ENCODE measurements around the gene REL.

The REL gene

GRCh38 chr2:60964651-60965498, 83.5 kb downstream of the REL start:
- DNase-seq (ENCODE audit: low spot score) = no peak

GRCh38 chr2:60965499-60965785, 84.1 kb downstream of the REL start:
- DNase-seq (ENCODE audit: low spot score) = no peak

- DNase-seq (ENCODE audit: low spot score) = no peak
Measured at GRCh38 chr2:60966507-60967405, 85.4 kb downstream of the REL start.

- DNase-seq (ENCODE audit: low spot score) = no peak
Measured at GRCh38 chr2:60972889-60973656, 91.7 kb downstream of the REL start.

GRCh38 chr2:60973705-60974104, 92.3 kb downstream of the REL start:
- no peak for DNase-seq (ENCODE audit: low spot score)

- DNase-seq (ENCODE audit: low spot score) = no peak
Measured at GRCh38 chr2:60974652-60975051, 93.3 kb downstream of the REL start.
